GM21737 (cell line): ENCODE measurements around the gene TMOD2.

Source experiments
- ATAC-seq: cut with Tn5 transposase; IDR thresholded peaks from one replicate; pipeline ENCODE4 v1.9.1; 2021; ENCODE audit warnings: mild to moderate bottlenecking, moderate library complexity; ENCODE audit not compliant: unreplicated experiment

Gene TMOD2

GRCh38 chr15:51750792-51751696 is at the start of gene TMOD2:
TMOD2 (plus strand) TSS chr15:51751597; CDS start chr15:51766442, 14,845 bp downstream.
- peak; percentile 69 for ATAC-seq

DNA sequence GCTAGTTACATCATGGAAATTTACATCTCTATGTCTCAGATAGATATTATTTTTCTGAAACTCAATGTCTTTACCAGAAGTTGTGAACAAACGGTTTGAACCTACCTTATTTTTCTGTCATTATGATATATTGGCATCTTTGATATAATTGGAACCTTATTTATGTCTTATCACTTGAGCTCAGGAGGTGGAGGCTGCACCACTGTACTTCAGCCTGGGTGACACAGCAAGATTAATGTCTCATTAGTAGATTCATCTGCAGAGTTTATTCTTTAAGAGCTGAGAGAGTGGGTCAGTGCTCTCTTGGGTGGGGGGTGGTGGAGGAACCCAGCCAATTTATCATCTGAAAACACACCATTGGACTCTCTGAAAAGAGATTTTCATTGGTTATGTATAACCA is 48.7 kb upstream of the TMOD2 start:
- no peak for ATAC-seq

DNA sequence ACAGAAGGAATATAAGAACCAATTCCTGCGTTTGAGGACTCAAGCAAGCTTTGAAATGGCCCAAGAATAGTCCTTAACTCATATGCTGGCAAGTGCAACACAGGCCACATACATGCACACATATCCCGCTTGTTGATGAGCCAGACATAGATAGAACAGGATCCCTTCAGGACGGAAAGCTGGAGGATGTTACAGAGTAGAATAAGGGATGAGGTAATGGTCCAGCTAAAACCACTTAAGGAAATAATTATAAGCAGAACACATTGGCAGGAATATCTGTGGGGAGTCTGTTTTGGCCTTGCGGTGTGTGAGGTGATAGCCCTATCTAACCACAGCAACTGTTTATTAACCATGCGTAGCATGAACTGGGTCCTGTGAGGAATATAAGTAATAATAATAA is 45.1 kb upstream of the TMOD2 start:
- no peak for ATAC-seq

DNA sequence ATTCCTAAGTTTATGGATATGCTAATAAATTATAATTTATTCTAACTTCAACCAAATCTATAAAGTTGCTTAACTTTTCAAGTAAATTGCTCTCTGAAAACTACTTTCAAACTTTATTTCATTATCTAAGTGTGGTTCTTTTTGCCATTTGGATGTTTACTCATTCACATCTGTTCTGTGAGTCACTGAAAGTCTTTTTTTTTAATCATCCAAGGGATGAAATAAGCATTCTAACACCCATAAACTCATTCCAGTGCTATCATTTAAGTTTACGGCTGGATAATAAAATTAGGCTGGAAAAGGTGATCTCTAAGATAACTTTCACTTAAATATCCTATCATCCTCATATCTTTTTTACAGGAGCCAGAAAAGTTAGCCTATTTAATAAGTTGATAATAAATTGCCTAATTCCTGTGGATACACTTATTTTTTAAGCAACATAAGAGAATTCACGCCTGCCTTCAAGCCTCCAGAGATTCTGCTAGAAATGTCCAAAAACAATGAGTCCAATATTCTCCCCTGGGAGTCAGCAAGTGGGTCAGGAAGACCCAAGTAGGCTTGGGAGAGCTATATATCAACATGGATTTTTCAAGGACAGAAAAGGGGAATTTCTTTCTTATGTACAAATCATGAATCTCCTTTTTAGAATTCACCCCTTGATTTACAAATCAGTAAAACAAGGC is 44.3 kb upstream of the TMOD2 start:
- no peak for ATAC-seq

- ATAC-seq: no peak
Observed at GRCh38 chr15:51708013-51708412, 43.4 kb upstream of the TMOD2 start.

DNA sequence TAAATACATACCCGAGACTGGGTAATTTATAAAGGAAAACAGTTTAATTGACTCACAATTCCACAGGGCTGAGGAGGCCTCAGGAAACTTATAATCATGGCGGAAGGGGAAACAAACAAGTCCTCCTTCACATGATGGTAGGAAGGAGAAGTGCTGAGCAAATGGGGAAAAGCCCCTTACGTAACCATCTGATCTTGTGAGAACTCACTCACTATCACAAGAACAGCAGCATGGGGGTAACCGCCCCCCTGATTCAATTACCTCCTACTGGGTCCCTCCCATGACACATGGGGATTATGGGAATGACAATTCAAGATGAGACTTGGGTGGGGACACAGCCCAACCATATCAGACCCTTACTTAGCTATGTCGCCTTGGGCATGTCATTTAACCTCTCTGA is 42.4 kb upstream of the TMOD2 start:
- no peak for ATAC-seq

GRCh38 chr15:51714162-51714561 is 37.2 kb upstream of the TMOD2 start:
- no peak for ATAC-seq

GRCh38 chr15:51714911-51715310 is 36.5 kb upstream of the TMOD2 start:
- no peak for ATAC-seq

DNA sequence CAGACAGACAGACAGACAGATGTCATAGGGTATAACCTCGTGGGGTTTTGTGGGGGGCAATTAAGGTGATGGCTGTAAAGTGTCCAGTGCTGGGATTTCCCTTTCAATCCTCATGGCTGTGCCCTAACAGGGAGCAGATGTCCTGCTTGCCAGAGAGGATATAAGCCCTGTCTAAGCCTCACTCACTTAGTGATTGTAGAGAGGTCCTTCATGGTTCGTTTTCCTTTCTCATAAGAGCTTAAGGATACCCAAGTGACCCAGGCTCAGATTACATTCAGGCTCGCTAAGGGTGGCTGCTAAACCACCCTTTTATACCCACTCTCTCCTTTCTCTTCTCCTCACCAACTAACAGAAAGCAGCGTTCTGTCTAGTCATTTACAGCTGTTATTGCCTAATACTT is 33.2 kb upstream of the TMOD2 start:
- no peak for ATAC-seq

- no peak for ATAC-seq
Observed at GRCh38 chr15:51718746-51719145, 32.7 kb upstream of the TMOD2 start.

GRCh38 chr15:51720201-51720995 is 31.0 kb upstream of the TMOD2 start:
- ATAC-seq: no peak

GRCh38 chr15:51721199-51721960 is 30.0 kb upstream of the TMOD2 start:
- ATAC-seq: no peak

GRCh38 chr15:51724199-51724598 is 27.2 kb upstream of the TMOD2 start:
- ATAC-seq: no peak

GRCh38 chr15:51724673-51725072 is 26.7 kb upstream of the TMOD2 start:
- ATAC-seq: no peak

- peak; percentile 76 for ATAC-seq
Observed at GRCh38 chr15:51726302-51727073, 24.9 kb upstream of the TMOD2 start.

- no peak for ATAC-seq
Observed at GRCh38 chr15:51727141-51727897, 24.1 kb upstream of the TMOD2 start.

DNA sequence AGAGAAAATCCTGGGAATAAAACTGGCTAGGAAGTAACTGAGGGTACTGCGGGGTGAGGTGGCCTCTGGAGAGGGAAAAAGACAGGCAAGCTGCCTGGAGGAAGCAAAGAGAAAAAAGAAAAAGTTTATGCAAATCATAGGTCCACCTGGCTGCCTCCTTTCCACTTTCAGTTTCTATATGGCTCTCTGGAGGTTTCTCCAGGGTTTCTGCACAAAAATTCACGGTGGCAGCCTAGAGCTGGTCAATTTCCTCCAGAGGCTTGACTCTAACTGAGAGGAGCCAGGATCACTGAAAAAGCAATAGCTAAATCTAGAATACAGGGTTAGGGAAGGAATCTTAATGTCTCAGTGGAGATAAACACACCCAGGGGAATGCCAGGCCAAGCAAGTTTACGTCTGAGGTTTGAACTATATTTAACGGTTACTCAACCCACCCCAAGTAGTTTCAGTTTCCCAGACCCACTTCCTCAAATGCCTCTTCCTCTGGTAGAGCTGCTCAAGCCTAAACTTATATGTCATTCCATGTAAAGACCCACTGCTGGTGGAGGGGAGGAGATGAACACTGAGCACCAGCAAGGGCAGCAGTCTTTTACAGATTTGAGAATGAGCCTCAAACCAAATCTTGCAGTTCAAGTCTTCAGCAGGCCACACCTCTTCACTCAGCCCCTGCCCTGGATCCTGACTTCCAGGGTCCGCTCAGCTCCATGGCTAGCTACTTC is 19.7 kb upstream of the TMOD2 start:
- ATAC-seq: peak; percentile 50

DNA sequence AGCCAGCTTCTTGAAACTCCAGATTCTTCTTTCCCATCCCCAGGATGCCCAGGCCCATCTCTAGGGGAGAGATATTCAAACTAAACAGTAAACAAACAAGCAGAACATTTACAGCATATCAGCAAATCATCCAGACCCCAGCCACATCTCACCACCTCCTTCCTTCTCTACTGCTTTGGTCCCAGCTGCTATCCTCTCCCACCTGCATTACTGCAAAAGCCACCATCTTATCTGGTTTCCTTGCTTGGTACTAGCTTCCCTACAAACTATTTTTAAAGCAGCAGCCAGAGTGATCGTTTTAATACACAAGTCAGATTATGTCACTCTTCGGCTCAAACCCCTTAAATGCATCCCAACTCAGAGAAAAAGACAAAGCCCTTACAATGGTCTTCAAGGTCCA is 18.8 kb upstream of the TMOD2 start:
- no peak for ATAC-seq
